Endothelial cell of umbilical vein (primary cell): ENCODE data around the gene ABLIM1. TPM values are rescaled to one million over a fixed set of nuclear protein-coding genes. Genes with fewer than 3 reads are reported as not detected.

Experiments used
- BruUV-seq: library from RNA; stranded (reverse); fragments of 400-500 nt; replicated peaks from 2 replicates; lab custom pipeline; 2021; lab: Mats Ljungman, UMichigan
- CTCF ChIA-PET: fragments of 300-600, 350-600 bp; sonication (Branson Sonifier 250); formaldehyde crosslinking; loops from one replicate; lab custom pipeline; 2021; ENCODE audit warnings: antibody characterized with exemption, inconsistent platforms; lab: Charles Lee
- POLR2A ChIA-PET: fragments of 300-600, 350-600 bp; sonication (Branson Sonifier 250); formaldehyde crosslinking; loops from one replicate; lab custom pipeline; 2021; ENCODE audit warnings: antibody characterized with exemption, inconsistent platforms; lab: Charles Lee
- DNase-seq: peaks from one replicate; pipeline ENCODE4 v3.0.0-alpha.2; 2011; ENCODE audit warnings: low read depth, low spot score
- FAIRE-seq: peaks from 2 replicates; lab custom pipeline; 2011; peaks lifted over from hg19 to GRCh38; lab: Jason Lieb, UNC
- H2AFZ ChIP-seq: 2 replicates; pipeline ENCODE4 v1.6.0; 2012; ENCODE audit warnings: low read depth, low read length, control low read depth, inconsistent platforms
- H3K27ac ChIP-seq: 2 replicates; pipeline ENCODE4 v1.5.1; 2011; ENCODE audit warnings: low read depth, mild to moderate bottlenecking, control low read depth, low read length, moderate library complexity; ENCODE audit not compliant: insufficient read depth
- H3K27me3 ChIP-seq, 2 experiments: 2 replicates each; pipeline versions ENCODE4 v1.6.0 to v1.6.1; 2011; ENCODE audit warnings: low read length in 2 of 2, mixed read lengths in 1 of 2; ENCODE audit not compliant: control insufficient read depth in 2 of 2, insufficient read depth in 2 of 2
- H3K36me3 ChIP-seq, 2 experiments: 2 replicates in 1 of 2; 3 replicates in 1 of 2; pipeline ENCODE4 v1.5.1; 2011; ENCODE audit warnings: low read length in 2 of 2, mild to moderate bottlenecking in 1 of 2, moderate library complexity in 1 of 2; ENCODE audit not compliant: control insufficient read depth in 2 of 2, insufficient read depth in 2 of 2; ENCODE audit errors: extremely low read depth in 1 of 2
- H3K4me1 ChIP-seq: 3 replicates; pipeline ENCODE4 v1.5.1; 2011; ENCODE audit warnings: mild to moderate bottlenecking, low read length; ENCODE audit not compliant: control insufficient read depth, insufficient read depth; ENCODE audit errors: extremely low read depth
- H3K4me2 ChIP-seq: 2 replicates; pipeline ENCODE4 v1.6.1; 2011; ENCODE audit warnings: low read length, control low read depth, mixed read lengths; ENCODE audit not compliant: insufficient read depth
- H3K4me3 ChIP-seq, 3 experiments: fragments of 200-600 bp in 1 of 3; sonication (generic), shearing (Covaris generic) in 1 of 3; replicated peaks in 1 of 3; 2 replicates each; pipeline ENCODE4 v1.5.1; 2011 to 2016; ENCODE audit warnings: control low read depth in 3 of 3, low read length in 3 of 3, mild to moderate bottlenecking in 2 of 3, inconsistent platforms in 1 of 3, low read depth in 1 of 3, moderate library complexity in 1 of 3; ENCODE audit not compliant: insufficient read depth in 1 of 3
- H3K79me2 ChIP-seq: 2 replicates; pipeline ENCODE4 v1.6.0; 2012; ENCODE audit warnings: low read length, inconsistent platforms; ENCODE audit not compliant: control insufficient read depth, insufficient read depth
- H3K9ac ChIP-seq: replicated peaks from 2 replicates; pipeline ENCODE3; 2011; ENCODE audit warnings: low read length, control low read depth; ENCODE audit not compliant: insufficient read depth; ENCODE audit errors: extremely low read depth
- H3K9me1 ChIP-seq: replicated peaks from 3 replicates; pipeline ENCODE4 v1.6.0; 2011; ENCODE audit warnings: mild to moderate bottlenecking, low read length; ENCODE audit not compliant: control insufficient read depth, insufficient read depth; ENCODE audit errors: extremely low read depth
- H3K9me3 ChIP-seq: replicated peaks from 2 replicates; pipeline ENCODE4 v1.5.1; 2012; ENCODE audit warnings: low read length, inconsistent platforms; ENCODE audit not compliant: control insufficient read depth, insufficient read depth
- H4K20me1 ChIP-seq: replicated peaks from 2 replicates; pipeline ENCODE3; 2011; ENCODE audit warnings: mild to moderate bottlenecking, low read length; ENCODE audit not compliant: control insufficient read depth, insufficient read depth; ENCODE audit errors: extremely low read depth
- EZH2 ChIP-seq: IDR thresholded peaks from 2 replicates; pipeline ENCODE4 v1.6.1; 2012; ENCODE audit warnings: borderline replicate concordance, low read depth, mild to moderate bottlenecking, moderate library complexity, low read length, inconsistent platforms; ENCODE audit not compliant: severe bottlenecking
- FOS ChIP-seq: IDR thresholded peaks from 2 replicates; pipeline ENCODE4 v1.6.1; 2011; ENCODE audit warnings: mild to moderate bottlenecking, low read length, moderate library complexity, borderline replicate concordance; ENCODE audit not compliant: insufficient read depth
- GATA2 ChIP-seq: IDR thresholded peaks from 2 replicates; pipeline ENCODE4 v1.7.0; 2011; ENCODE audit warnings: low read depth, mild to moderate bottlenecking, moderate library complexity, mixed read lengths, low read length; ENCODE audit not compliant: insufficient read length, insufficient read depth
- JUN ChIP-seq: IDR thresholded peaks from 2 replicates; pipeline ENCODE4 v1.6.1; 2011; ENCODE audit warnings: borderline replicate concordance, low read depth; ENCODE audit not compliant: insufficient read length, insufficient read depth
- MYC ChIP-seq: IDR thresholded peaks from one replicate; pipeline ENCODE4 v1.6.1; 2011; ENCODE audit warnings: mild to moderate bottlenecking, low read depth, low read length
- POLR2A ChIP-seq: IDR thresholded peaks from 2 replicates; pipeline ENCODE4 v1.6.1; 2012; ENCODE audit warnings: low read depth, mild to moderate bottlenecking, control low read depth, low read length
- POLR2AphosphoS5 ChIP-seq: IDR thresholded peaks from 2 replicates; pipeline ENCODE4 v1.6.1; 2012; ENCODE audit warnings: low read depth, mild to moderate bottlenecking, control low read depth, low read length, moderate library complexity; ENCODE audit not compliant: insufficient read depth
- dilution Hi-C: fragments of 300-500 bp; cut with MboI; formaldehyde crosslinking; loops from one replicate; pipeline ENCODE4 v1.15.0; 2019; ENCODE audit warnings: low sequenced_read_pairs; ENCODE audit not compliant: extremely low pct_ligation_motif_present
- intact Hi-C: fragments of 100-400 bp; cut with micrococcal nuclease; formaldehyde crosslinking; loops from one replicate; pipeline ENCODE4 v1.10.0; 2022
- polyA plus RNA-seq, 4 experiments: library from polyadenylated mRNA; depleted of rRNA in 3 of 4; stranded (reverse) in 3 of 4; unstranded in 1 of 4; fragments of >200 nt; gene quantifications; 2 replicates each; pipeline versions ENCODE4 v1.2.1 to v1.2.3, GENCODE V29; 2011 to 2012; ENCODE audit warnings: missing spikeins in 1 of 4
- total RNA-seq: library from RNA; stranded (reverse); gene quantifications from 2 replicates; pipeline ENCODE4 v1.2.3, GENCODE V29; 2021
- TF ChIP-seq, protein P1 (sequence below), 2 donors: IDR thresholded peaks; 1 replicate in 1 of 2; 2 replicates in 1 of 2; pipeline ENCODE4 v1.5.1; 2011; ENCODE audit warnings: low read length in 2 of 2, mild to moderate bottlenecking in 2 of 2, moderate library complexity in 2 of 2, control low read depth in 1 of 2, inconsistent platforms in 1 of 2, low read depth in 1 of 2; ENCODE audit not compliant: insufficient read depth in 1 of 2; ENCODE audit errors: extremely low read depth in 1 of 2
- TF ChIP-seq, protein P2 (sequence below): IDR thresholded peaks from 2 replicates; pipeline ENCODE4 v1.6.1; 2011; ENCODE audit not compliant: insufficient read depth, insufficient read length

Gene ABLIM1
- total and polyA plus RNA-seq, 2 donors (not counting 3 experiments of a cell fraction or from before 2014, with no cell fraction given) = 128 to 235 TPM

- no peak for FAIRE-seq
These were observed 260.4 kb downstream of the ABLIM1 start for GRCh38 chr10:114397651-114398145.

More at GRCh38 chr10:114397651-114398145, 260.4 kb downstream of the ABLIM1 start:
- Histone ChIP-seq H3K27me3 (peaks cover 84 to 88% of the 10 kb centered on the region in 2 experiments), H3K79me2 (no peaks in the 10 kb centered on the region), H3K9ac (no peak overlapping the region), H3K9me1 (no peaks in the 10 kb centered on the region), H3K4me3 (no peak overlapping the region), H3K4me2 (no peak overlapping the region), H3K36me3 (no peaks in the 10 kb centered on the region), H3K27ac (no peak overlapping the region), H4K20me1 (no peaks in the 10 kb centered on the region), H3K9me3 (no peaks in the 10 kb centered on the region), H2AFZ (no peak overlapping the region), H3K4me1 (peaks cover 9% of the 10 kb centered on the region)
- dilution Hi-C loops (no loop called here), intact Hi-C loops (no loop called here)
- ChIA-PET CTCF (interaction anchor here (0.8 to 2.5 kb wide), 5 partner anchors 10 to 93 kb away, joined by 3 to 13 read pairs (median 3); no protein-coding TSS in a partner anchor), POLR2A (no interaction called here)
- no TSS peak for BruUV-seq
- DNase-seq = no peak
- TF ChIP-seq POLR2AphosphoS5 (no peak), GATA2 (no peak), JUN (no peak), EZH2 (no peak), FOS (no peak), POLR2A (no peak), MYC (no peak)
- TF ChIP-seq, protein P1, sequence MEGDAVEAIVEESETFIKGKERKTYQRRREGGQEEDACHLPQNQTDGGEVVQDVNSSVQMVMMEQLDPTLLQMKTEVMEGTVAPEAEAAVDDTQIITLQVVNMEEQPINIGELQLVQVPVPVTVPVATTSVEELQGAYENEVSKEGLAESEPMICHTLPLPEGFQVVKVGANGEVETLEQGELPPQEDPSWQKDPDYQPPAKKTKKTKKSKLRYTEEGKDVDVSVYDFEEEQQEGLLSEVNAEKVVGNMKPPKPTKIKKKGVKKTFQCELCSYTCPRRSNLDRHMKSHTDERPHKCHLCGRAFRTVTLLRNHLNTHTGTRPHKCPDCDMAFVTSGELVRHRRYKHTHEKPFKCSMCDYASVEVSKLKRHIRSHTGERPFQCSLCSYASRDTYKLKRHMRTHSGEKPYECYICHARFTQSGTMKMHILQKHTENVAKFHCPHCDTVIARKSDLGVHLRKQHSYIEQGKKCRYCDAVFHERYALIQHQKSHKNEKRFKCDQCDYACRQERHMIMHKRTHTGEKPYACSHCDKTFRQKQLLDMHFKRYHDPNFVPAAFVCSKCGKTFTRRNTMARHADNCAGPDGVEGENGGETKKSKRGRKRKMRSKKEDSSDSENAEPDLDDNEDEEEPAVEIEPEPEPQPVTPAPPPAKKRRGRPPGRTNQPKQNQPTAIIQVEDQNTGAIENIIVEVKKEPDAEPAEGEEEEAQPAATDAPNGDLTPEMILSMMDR (IDR thresholded peaks at IDR 0.05; ENCODE audit: extremely low read depth in 1 of 2, insufficient read depth in 1 of 2, low read depth in 1 of 2, low read length in 2 of 2) = no peak
- TF ChIP-seq, protein P2, sequence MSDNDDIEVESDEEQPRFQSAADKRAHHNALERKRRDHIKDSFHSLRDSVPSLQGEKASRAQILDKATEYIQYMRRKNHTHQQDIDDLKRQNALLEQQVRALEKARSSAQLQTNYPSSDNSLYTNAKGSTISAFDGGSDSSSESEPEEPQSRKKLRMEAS = no peak
